ENCODE measurements around the gene LZTFL1. TPM values are rescaled to one million over a fixed set of nuclear protein-coding genes. Genes with fewer than 3 reads are reported as not detected.

Gene LZTFL1
- total and polyA plus RNA-seq, 4 donors: 7.7 to 45.1 (median 22.3) TPM

DNA sequence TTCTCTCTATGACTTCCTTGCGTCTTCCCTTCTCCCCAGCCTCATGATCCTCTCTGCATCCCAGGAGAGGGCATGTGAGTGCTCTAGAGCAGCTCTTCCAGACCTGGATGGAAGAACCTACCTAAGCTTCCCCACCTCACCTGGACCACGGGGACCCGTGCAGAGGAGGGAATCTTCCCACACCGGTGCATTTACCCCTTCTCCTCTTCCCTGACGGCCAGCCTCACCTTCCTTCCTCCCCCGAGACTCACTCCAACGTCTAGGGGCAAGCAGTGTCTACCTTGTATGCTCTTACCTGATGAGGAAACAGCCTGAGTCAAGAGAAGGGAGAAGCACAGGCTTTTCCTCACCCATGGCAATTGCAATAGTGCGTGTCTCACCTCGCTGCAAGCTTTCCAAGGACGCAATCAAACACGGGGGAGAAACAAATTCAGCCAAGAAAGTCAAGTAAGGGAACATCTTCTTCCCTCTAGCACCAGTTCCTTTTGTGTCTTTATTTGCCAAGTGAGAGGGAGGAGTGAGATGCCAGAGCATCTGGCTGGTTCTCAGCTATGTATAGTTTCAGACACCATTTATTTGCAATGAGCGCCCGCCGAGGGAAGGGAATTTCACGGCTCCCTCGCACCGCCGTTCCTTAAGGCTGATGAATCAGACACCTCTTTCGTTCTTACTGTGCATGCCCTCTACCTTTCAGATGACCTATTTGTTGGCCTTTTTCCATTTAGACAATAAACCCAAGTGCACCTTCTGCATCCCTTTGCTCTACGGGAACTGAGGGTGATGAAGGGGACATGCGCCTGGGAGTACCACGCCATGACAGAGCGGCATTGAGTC lies 42.7 kb upstream of the LZTFL1 start:
- TF ChIP-seq, protein P1, sequence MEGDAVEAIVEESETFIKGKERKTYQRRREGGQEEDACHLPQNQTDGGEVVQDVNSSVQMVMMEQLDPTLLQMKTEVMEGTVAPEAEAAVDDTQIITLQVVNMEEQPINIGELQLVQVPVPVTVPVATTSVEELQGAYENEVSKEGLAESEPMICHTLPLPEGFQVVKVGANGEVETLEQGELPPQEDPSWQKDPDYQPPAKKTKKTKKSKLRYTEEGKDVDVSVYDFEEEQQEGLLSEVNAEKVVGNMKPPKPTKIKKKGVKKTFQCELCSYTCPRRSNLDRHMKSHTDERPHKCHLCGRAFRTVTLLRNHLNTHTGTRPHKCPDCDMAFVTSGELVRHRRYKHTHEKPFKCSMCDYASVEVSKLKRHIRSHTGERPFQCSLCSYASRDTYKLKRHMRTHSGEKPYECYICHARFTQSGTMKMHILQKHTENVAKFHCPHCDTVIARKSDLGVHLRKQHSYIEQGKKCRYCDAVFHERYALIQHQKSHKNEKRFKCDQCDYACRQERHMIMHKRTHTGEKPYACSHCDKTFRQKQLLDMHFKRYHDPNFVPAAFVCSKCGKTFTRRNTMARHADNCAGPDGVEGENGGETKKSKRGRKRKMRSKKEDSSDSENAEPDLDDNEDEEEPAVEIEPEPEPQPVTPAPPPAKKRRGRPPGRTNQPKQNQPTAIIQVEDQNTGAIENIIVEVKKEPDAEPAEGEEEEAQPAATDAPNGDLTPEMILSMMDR (IDR thresholded peaks at IDR 0.05; ENCODE audit: control extremely low read depth, extremely low read depth): no peak
- peaks cover 0 to 5% (median 0%) of the 10 kb centered on the region in 5 donors for H3K4me1 ChIP-seq (ENCODE audit: control insufficient read depth in 5 of 5, insufficient read depth in 5 of 5, low read length in 5 of 5)
- no peaks in the 10 kb centered on the region for H3K36me3 ChIP-seq (ENCODE audit: control insufficient read depth in 4 of 4, insufficient read depth in 4 of 4, low read length in 4 of 4)
- no peak for ATAC-seq (ENCODE audit: insufficient read depth, low FRiP score)
- no peak for DNase-seq
- no peak overlapping the region for H3K27ac ChIP-seq (ENCODE audit: low read depth in 1 of 2, low read length in 1 of 2)
- no peak overlapping the region for H3K4me3 ChIP-seq
- no peaks in the 10 kb centered on the region for H3K27me3 ChIP-seq (ENCODE audit: control insufficient read depth in 3 of 3, insufficient read depth in 3 of 3, low read length in 2 of 3)
- no peaks in the 10 kb centered on the region for H3K9me3 ChIP-seq (ENCODE audit: control insufficient read depth in 4 of 4, insufficient read depth in 3 of 4, low read length in 3 of 4)
- 82 to 83% methylated on average over 23 of the region's 23 CpGs for WGBS, 2 donors
- no peak overlapping the region for H3K9ac ChIP-seq (ENCODE audit: insufficient read depth in 1 of 2, low read length in 2 of 2)

DNA sequence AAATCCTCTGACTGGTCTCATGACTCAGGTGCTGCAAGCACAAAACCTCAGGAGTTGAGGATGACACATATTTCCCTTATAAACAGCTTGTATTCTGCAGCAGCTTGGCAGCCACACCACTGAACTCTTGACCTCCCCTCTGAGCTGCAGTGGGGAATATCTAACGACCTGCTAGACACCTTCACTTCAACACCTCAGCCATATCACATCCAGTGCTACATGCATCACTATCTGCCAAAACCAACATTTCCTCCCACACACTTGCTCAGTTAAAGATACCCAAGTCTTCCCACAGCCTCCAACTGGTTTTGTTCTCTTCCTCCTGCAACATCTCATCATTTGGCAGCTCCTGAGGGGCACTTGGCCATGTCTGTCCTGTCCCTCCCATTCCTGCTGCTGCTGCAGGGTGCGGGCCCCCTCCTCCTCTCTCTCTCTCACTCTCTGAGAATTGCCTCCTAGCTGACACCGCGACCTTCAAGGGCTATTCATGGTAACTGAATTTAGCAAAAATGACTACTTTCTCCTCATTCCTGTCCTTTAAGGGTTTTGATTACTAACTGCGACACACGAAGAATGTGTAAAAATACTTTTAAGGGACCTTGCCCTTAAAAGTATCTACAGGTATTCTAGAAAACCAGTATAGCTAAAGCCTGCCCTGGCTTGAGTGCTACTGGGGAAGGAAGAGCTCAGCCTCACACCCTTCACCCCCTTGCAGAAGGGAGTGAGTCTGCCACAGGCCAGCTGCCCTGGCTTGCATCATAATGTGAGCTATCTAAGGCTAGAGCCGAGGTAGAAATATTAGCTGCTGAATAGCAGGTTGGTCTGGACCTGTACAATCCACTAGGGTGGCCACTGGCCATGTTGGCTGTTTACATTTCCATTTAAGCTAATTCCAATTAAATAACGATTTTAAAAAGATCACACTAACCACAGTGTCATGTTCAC lies 39.4 kb upstream of the LZTFL1 start:
- Histone ChIP-seq H3K9me3 (ENCODE audit: control insufficient read depth in 4 of 4, insufficient read depth in 3 of 4, low read length in 3 of 4) (no peaks in the 10 kb centered on the region), H3K4me1 (ENCODE audit: control insufficient read depth in 5 of 5, insufficient read depth in 5 of 5, low read length in 5 of 5) (peaks cover 0 to 5% (median 0%) of the 10 kb centered on the region in 5 donors), H3K36me3 (ENCODE audit: control insufficient read depth in 4 of 4, insufficient read depth in 4 of 4, low read length in 4 of 4) (no peaks in the 10 kb centered on the region), H3K27me3 (ENCODE audit: control insufficient read depth in 3 of 3, insufficient read depth in 3 of 3, low read length in 2 of 3) (no peaks in the 10 kb centered on the region), H3K9ac (ENCODE audit: insufficient read depth in 1 of 2, low read length in 2 of 2) (no peak overlapping the region), H3K27ac (ENCODE audit: low read depth in 1 of 2, low read length in 1 of 2) (no peak overlapping the region), H3K4me3 (no peak overlapping the region)
- no peak for DNase-seq
- WGBS, 2 donors: 60 to 74% methylated on average over 8 of the region's 8 CpGs
- TF ChIP-seq, protein P1 (IDR thresholded peaks at IDR 0.05; ENCODE audit: control extremely low read depth, extremely low read depth): no peak
- no peak for ATAC-seq (ENCODE audit: insufficient read depth, low FRiP score)

DNA sequence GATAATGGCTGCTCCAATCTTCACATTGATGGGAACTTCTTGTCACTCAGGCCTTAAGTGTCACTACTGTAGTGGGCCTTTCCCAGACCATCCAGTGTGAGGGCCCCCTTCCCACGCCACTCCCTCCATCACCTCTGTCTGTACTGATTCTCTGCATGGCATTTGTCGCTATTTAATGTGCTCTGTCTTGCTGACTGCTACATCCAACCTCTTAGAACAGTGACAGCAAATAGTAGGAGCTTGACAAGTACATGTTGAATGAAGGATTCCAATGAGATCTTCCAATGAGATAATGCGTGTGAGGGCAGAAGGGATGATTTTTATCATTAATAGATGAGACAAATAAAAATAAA lies 38.8 kb upstream of the LZTFL1 start:
- Histone ChIP-seq H3K4me1 (ENCODE audit: control insufficient read depth in 5 of 5, insufficient read depth in 5 of 5, low read length in 5 of 5) (peaks cover 0 to 5% (median 0%) of the 10 kb centered on the region in 5 donors), H3K36me3 (ENCODE audit: control insufficient read depth in 4 of 4, insufficient read depth in 4 of 4, low read length in 4 of 4) (no peaks in the 10 kb centered on the region), H3K9ac (ENCODE audit: insufficient read depth in 1 of 2, low read length in 2 of 2) (no peak overlapping the region), H3K4me3 (no peak overlapping the region), H3K27ac (ENCODE audit: low read depth in 1 of 2, low read length in 1 of 2) (no peak overlapping the region), H3K9me3 (ENCODE audit: control insufficient read depth in 4 of 4, insufficient read depth in 3 of 4, low read length in 3 of 4) (no peaks in the 10 kb centered on the region), H3K27me3 (ENCODE audit: control insufficient read depth in 3 of 3, insufficient read depth in 3 of 3, low read length in 2 of 3) (no peaks in the 10 kb centered on the region)
- TF ChIP-seq, protein P1 (IDR thresholded peaks at IDR 0.05; ENCODE audit: control extremely low read depth, extremely low read depth): no peak
- whole genome bisulfite sequencing, 2 donors: 83 to 86% methylated on average over 3 of the region's 3 CpGs
- ATAC-seq (ENCODE audit: insufficient read depth, low FRiP score) (no peak), DNase-seq (no peak)

Measured in lung (tissue), 12 donors.